GM18873 (cell line): ENCODE measurements around the gene GOLGA6L10.
"Not testable (repeated sequence)": the region's sequence is repeated elsewhere in the genome, so short reads cannot be mapped to it uniquely, and the experiment has no call there.

Source experiments
- ATAC-seq: cut with Tn5 transposase; IDR thresholded peaks from one replicate; pipeline ENCODE4 v1.9.1; 2021; ENCODE audit warnings: mild to moderate bottlenecking, moderate library complexity, moderate number of reproducible peaks; ENCODE audit not compliant: unreplicated experiment, low FRiP score

GOLGA6L10 gene

GRCh38 chr15:82319522-82320278 is 29.6 kb downstream of the GOLGA6L10 start:
- not testable (repeated sequence) for ATAC-seq

GRCh38 chr15:82318281-82318680 is 31.0 kb downstream of the GOLGA6L10 start:
- not testable (repeated sequence) for ATAC-seq

DNA sequence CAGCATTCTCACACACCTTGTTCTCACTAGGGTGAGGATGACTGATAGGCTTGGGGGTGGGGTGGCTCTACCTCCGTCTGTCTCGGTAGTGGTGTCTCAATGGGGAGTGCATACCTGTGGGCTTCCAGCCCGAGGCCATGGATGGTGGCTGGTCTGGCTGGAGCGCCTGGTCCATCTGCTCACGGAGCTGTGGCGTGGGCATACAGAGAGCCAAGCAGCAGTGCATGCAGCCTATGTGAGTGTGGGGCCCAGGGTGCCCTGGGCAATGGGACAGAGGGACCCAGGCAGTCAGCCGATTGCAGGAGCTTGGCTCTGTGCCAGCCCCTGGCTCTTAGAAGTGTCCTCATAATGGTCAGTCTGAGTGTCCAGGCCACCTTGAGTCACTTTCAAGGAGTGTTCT is 31.8 kb downstream of the GOLGA6L10 start:
- ATAC-seq, result not testable (repeated sequence)

DNA sequence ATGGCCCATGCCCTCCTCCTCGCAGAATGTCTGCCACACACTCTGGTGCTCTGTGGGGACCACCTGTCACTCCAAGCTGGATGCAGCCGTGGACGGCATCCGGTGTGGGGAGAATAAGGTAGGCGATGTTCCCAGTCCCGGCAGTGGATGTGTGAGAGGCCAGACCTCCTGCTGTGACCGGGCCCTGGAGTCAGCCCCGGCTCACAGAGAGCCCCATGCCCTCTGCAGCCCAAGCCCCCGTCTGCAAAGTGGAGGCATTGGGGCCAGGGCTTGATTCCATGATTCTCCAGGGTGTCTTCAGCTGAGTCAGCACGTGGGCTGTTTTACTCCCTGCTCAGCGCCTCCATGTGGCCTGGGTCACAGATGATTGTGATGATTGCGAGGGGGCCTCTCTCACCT is 32.2 kb downstream of the GOLGA6L10 start:
- no peak for ATAC-seq

GRCh38 chr15:82316247-82317090 is 32.8 kb downstream of the GOLGA6L10 start:
- not testable (repeated sequence) for ATAC-seq

DNA sequence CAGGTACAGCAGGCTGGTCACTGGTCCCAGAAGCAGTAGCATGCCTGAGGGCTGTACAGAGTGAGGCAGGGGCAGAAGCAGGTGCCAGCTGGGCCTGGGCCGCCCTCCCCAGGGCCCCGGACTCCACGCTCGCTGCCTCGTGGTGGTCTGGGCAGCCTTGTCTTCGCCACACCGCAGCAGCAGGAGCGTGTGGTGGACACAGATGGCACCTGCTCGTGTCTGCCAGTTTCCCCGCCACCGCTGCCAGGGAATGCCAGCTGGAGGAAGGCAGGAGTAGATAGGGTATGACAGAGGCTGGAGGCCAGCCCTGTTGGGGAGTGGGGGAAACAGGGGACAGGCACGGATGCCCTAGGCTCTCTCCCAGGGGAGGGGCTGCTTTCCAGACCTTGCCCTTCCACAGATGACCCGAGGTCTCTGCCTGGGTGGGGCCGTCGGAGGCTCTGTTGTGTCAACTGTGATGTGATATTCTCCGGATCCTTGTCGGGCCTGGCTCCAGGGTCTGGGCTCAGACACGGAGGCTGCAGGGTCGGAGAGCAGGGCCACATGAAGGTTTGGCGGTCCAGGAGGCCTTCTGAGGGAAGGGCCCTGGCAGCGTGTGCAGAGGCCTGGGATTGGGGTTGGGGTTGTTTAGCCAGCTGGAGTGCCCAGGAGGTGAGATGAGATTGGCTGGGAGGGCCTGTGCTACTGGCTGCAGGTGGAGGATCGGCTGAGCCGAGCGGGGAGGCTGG is 33.6 kb downstream of the GOLGA6L10 start:
- ATAC-seq, result no peak

DNA sequence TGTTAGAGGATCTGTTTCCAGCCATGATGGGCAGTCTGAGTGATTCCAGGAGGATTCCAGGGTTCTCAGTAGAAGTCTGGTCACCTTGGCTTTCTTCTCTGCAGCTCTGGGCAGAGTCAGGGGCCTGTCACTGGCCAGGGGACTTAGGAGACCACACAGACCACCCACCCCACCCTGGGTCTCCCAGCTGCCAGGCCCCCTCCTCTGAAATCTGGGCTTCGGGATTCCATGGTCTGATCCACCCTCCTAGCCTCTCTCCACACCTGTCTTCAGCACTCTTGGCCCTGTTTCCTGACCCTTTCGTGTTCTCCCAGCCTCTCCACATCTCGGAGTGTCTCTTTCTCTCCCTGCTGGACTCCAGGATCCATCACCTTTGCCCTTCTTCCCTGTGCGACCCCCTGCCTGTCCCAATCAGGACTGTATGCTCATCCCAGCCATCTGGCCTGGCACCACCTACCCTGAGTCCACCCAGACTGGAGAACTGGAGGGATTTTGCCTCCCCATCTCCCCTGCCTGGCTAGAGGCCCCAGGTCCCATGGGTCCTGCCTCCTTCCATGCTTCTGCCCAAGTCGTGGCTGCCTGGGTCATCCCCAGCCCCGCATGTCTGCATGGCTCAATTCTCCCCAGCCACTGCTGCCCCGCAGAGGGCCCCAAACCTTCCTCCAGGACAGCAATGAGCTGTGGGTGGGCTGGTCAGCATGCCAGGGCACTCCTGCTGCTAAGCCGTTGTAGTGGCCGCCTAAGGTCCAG is 34.3 kb downstream of the GOLGA6L10 start:
- ATAC-seq, result no peak

- ATAC-seq, result not testable (repeated sequence)
Observed at GRCh38 chr15:82313951-82314768, 35.1 kb downstream of the GOLGA6L10 start.

GRCh38 chr15:82313446-82313845 is 35.8 kb downstream of the GOLGA6L10 start:
- no peak for ATAC-seq

DNA sequence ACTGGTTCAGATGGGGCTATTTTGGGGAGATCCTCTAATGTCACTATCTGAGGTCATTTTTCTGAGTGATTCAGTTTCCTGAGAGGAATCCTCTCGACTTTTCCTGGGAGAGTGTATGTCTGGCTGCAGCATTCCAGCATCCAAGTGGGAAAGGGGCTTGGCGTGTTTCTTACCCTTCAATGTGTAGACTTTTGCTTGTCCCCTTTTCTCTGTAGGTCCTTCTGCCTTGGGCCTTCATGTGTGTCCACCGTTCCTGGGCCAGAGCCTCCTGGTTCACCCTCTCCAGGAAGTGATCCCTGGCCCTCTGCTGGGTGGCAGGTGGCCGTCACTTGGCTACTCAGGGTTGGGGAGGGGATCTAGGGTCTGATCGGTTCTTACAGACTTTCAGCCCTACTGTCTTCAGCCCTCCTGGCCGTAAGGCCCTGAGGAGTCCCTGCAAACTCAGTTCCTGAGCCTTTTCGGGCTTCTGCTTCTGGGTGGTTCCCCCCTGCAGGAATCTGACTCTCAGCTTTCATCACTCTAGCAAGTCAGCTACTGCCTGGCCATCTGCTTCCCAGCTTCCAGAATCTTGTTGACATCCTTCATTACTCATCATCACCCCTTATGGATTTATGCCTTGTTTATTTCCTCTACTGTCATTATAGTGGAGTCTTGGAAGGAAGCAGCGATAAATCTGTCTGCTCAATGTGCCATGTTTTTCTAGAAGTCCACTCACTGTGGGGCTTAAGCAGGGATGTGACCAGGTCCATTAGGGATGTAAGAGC is 36.5 kb downstream of the GOLGA6L10 start:
- no peak for ATAC-seq

DNA sequence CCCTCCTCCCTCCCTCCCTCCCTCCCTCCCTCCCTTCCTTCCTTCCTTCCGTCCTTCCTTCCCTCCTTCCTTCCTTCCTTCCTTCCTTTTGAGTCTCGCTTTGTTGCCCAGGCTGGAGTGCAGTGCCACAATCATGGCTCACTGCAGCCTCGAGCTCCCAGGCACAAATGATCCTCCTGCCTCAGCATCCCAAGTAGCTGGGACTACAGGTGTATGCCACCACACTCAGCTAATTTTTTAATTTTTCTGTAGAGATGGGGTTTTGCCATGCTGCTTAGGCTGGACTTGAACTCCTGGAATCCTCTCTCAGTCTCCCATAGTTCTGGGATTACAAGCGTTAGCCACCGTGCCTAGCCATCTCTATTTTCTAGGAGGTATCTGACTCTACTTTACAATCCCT is 38.0 kb downstream of the GOLGA6L10 start:
- not testable (repeated sequence) for ATAC-seq

GRCh38 chr15:82309802-82310201 is 39.5 kb downstream of the GOLGA6L10 start:
- ATAC-seq, result no peak

DNA sequence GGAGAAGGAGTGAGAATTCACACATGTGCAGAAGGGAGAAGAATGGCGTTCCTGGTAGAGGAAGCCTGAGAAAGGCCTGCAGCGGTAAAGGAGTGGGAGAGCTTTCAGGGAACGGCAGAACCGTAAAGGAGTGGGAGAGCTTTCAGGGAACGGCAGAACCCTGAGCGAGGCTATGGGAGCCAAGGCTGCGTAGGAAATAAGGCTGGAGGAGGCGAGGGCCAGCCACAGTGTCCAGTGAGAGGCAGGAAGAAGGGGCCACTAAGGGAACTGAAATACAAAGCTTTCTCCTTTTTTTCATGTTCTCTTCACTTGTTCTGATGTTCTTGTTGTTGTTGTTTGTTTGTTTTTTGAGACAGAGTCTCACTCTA is 41.6 kb downstream of the GOLGA6L10 start:
- no peak for ATAC-seq

- no peak for ATAC-seq
Observed at GRCh38 chr15:82306791-82307713, 42.2 kb downstream of the GOLGA6L10 start.

DNA sequence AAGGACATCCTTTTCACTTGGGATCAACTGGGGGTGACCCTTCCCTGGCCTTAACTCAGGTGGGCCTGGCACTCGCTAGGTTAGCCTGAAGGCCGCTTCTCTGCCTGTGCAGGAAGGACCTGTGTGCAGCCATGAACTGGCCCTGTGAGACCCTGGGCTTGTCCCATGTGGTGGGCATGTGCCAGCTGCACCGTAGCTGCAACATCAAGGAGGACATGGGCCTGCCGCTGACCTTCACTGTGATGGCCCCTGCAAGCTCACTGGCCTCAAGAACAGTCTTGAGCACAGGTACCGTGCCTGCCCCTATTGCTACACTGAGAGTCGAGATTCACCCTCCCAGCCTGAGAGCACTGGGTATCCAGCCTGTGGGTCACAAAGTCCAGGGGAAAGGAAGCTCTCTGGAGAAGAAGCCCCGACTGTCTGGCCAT is 43.6 kb downstream of the GOLGA6L10 start:
- no peak for ATAC-seq

DNA sequence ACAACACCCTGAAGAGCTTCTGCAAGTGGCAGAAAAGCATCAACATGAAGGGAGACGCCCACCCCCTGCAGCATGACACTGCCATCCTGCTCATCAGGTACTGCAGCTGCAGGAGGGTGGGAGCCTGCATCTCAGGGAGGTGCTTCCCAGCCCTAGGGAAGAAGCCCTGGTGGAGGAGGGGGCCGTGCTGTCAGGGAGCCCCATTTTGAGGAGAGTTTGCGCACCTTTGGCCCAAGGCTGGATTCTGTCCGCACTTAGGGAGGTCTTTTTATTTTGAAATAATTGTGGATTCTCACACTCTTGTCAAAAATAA is 44.5 kb downstream of the GOLGA6L10 start:
- ATAC-seq, result no peak

- no peak for ATAC-seq
Observed at GRCh38 chr15:82303956-82304777, 45.1 kb downstream of the GOLGA6L10 start.
